ENCODE measurements around the gene SNTG2. TPM values are rescaled to one million over a fixed set of nuclear protein-coding genes. Genes with fewer than 3 reads are reported as not detected.

The SNTG2 gene
- total and polyA plus RNA-seq, 12 donors = 0.39 to 2.8 (median 1.0) TPM; not detected in 1

- intact Hi-C loops (cut with DNase I) = loop anchor here in 1 of 10 donors (10.0 kb wide), 1 partner anchor 232 kb away; no protein-coding TSS in a partner anchor
- no peaks in the 10 kb centered on the region for H3K36me3 ChIP-seq
- no peak for ATAC-seq
- no peak for DNase-seq
- H3K27me3 ChIP-seq = peaks cover 7 to 74% (median 61%) of the 10 kb centered on the region in 7 donors
- 81 to 84% methylated on average over 6 of the region's 6 CpGs for WGBS, 2 donors
- H3K27ac ChIP-seq = no peak overlapping the region
- peaks cover 0 to 15% (median 12%) of the 10 kb centered on the region in 9 donors for H3K4me1 ChIP-seq
- TF ChIP-seq CTCF (IDR thresholded peaks at IDR 0.05) = no peak
- H3K4me3 ChIP-seq = no peak overlapping the region
- H3K9me3 ChIP-seq = peaks cover 0 to 20% (median 7%) of the 10 kb centered on the region in 11 donors
These were observed 4.3 kb upstream of the SNTG2 start for GRCh38 chr2:946073-946948.

- ATAC-seq (peak in 1 of 8 donors; percentile 5), DNase-seq (no peak)
- peaks cover 0 to 20% (median 12%) of the 10 kb centered on the region in 9 donors for H3K4me1 ChIP-seq
- H3K36me3 ChIP-seq = no peaks in the 10 kb centered on the region
- H3K4me3 ChIP-seq = peak overlapping the region; percentile 32 to 66 (median 56)
- no peak overlapping the region for H3K27ac ChIP-seq
- TF ChIP-seq CTCF (IDR thresholded peaks at IDR 0.05) = no peak
- peaks cover 0 to 11% (median 4%) of the 10 kb centered on the region in 11 donors for H3K9me3 ChIP-seq
- peaks cover 7 to 91% (median 79%) of the 10 kb centered on the region in 7 donors for H3K27me3 ChIP-seq
- intact Hi-C loops (cut with DNase I) = loop anchor here in 7 of 10 donors (5.0 to 10.0 kb wide), 3 partner anchors 235 to 598 kb away; no protein-coding TSS in a partner anchor
- 4 to 9% methylated on average over 28 of the region's 28 CpGs for WGBS, 2 donors
These were observed 1.1 kb upstream of the SNTG2 start for GRCh38 chr2:949384-950079.

- Histone ChIP-seq H3K27me3 (peaks cover 7 to 75% (median 70%) of the 10 kb centered on the region in 7 donors), H3K4me3 (peak overlapping the region; percentile 10 to 66 (median 56)), H3K4me1 (peaks cover 0 to 20% (median 12%) of the 10 kb centered on the region in 9 donors), H3K9me3 (no peaks in the 10 kb centered on the region), H3K27ac (peak overlapping the region in 1 of 10 donors; percentile 28), H3K36me3 (no peaks in the 10 kb centered on the region)
- TF ChIP-seq CTCF (IDR thresholded peaks at IDR 0.05) = no peak
- 6 to 10% methylated on average over 34 of the region's 34 CpGs for WGBS, 2 donors
- DNase-seq (no peak), ATAC-seq (no peak)
- intact Hi-C loops (cut with DNase I) = loop anchor here in 9 of 10 donors (2.0 to 10.0 kb wide), 4 partner anchors 593 to 597 kb away; no protein-coding TSS in a partner anchor
These were observed 766 bp downstream of the SNTG2 start for GRCh38 chr2:951224-952006.
